ENCODE measurements around the gene PEX1. TPM values are rescaled to one million over a fixed set of nuclear protein-coding genes. Genes with fewer than 3 reads are reported as not detected.

Gene PEX1
- total and polyA plus RNA-seq, 2 of the 13 experiments (the other 11 are each of a cell fraction or from before 2014, with no cell fraction given), result 16.6 to 22.4 TPM

- CTCF ChIA-PET (ENCODE audit: low intra/inter-chr PET ratio, low total read pairs), result no interaction called here
- Histone ChIP-seq H4K20me1 (ENCODE audit: insufficient read depth, low read length) (no peaks in the 10 kb centered on the region), H3K9me3 (ENCODE audit: low read length) (no peaks in the 10 kb centered on the region), H3K9ac (ENCODE audit: insufficient read depth, low read depth, low read length) (no peak overlapping the region), H3K36me3 (replicated peaks in 1 of 2; ENCODE audit: control insufficient read depth in 1 of 2, insufficient read depth in 2 of 2, low read length in 2 of 2) (no peaks in the 10 kb centered on the region), H3K79me2 (ENCODE audit: insufficient read depth, low read length) (no peaks in the 10 kb centered on the region), H3K4me3 (replicated peaks in 1 of 3; ENCODE audit: insufficient read depth in 1 of 3, low read depth in 2 of 3, low read length in 3 of 3) (no peak overlapping the region), H3K4me1 (ENCODE audit: insufficient read depth, low read length) (peaks cover 13% of the 10 kb centered on the region), H3K4me2 (ENCODE audit: low read depth, low read length) (no peak overlapping the region), H2AFZ (ENCODE audit: low read length) (no peak overlapping the region), H3K27me3 (ENCODE audit: control insufficient read depth in 1 of 2, insufficient read depth in 2 of 2, low read length in 2 of 2) (peaks cover 0 to 3% of the 10 kb centered on the region in 2 experiments; a peak in 1 of 5 replicates), H3K27ac (ENCODE audit: extremely low read length, insufficient read depth, low read length) (no peak overlapping the region)
- intact Hi-C loops (cut with micrococcal nuclease; ENCODE audit: unreplicated experiment) (no loop called here), in situ Hi-C loops (cut with HindIII; ENCODE audit: extremely low pct_ligation_motif_present, low pct_unique_long_range_greater_than_20kb) (loop anchor here (25.0 kb wide), 1 partner anchor 624 kb away; no protein-coding TSS in a partner anchor)
- ATAC-seq, result no peak
- no TSS peak for BruUV-seq (replicated peaks)
- POLR2A ChIA-PET, result no interaction called here
- DNase-seq (ENCODE audit: low spot score), result no peak
- WGBS (ENCODE audit: low lambda C conversion rate), result 55% methylated on average over 6 of the region's 6 CpGs
- no peak for FAIRE-seq
- TF ChIP-seq ZNF34 (CRISPR knock-in tag; IDR thresholded peaks at IDR 0.05; ENCODE audit: borderline replicate concordance) (no peak), SPEN (CRISPR knock-in tag; IDR thresholded peaks at IDR 0.05; ENCODE audit: low read depth) (no peak), GTF3A (CRISPR knock-in tag; conservative IDR thresholded peaks at IDR 0.05) (no peak), HOXA3 (CRISPR knock-in tag; IDR thresholded peaks at IDR 0.05) (no peak), ZC3H4 (CRISPR knock-in tag; IDR thresholded peaks at IDR 0.05; ENCODE audit: borderline replicate concordance) (no peak), ZKSCAN5 (CRISPR knock-in tag; IDR thresholded peaks at IDR 0.05) (no peak), ATRX (CRISPR knock-in tag; IDR thresholded peaks at IDR 0.05; ENCODE audit: borderline replicate concordance) (no peak), ZNF281 (CRISPR knock-in tag; IDR thresholded peaks at IDR 0.05; ENCODE audit: borderline replicate concordance) (no peak), TSC22D2 (CRISPR knock-in tag; IDR thresholded peaks at IDR 0.05; ENCODE audit: borderline replicate concordance) (no peak), ARID5B (CRISPR knock-in tag; IDR thresholded peaks at IDR 0.05) (no peak), ZNF33B (CRISPR knock-in tag; IDR thresholded peaks at IDR 0.05) (no peak), ZNF512B (CRISPR knock-in tag; IDR thresholded peaks at IDR 0.05; ENCODE audit: borderline replicate concordance) (no peak), FOXO4 (CRISPR knock-in tag; conservative IDR thresholded peaks at IDR 0.05) (no peak)
These were observed 90.3 kb downstream of the PEX1 start for GRCh38 chr7:92437956-92438491.
